ENCODE data around the gene TKFC. TPM values are rescaled to one million over a fixed set of nuclear protein-coding genes. Genes with fewer than 3 reads are reported as not detected.

TKFC gene
- total RNA-seq, 4 donors from 2014 or later, result 9.3 to 24.1 (median 15.5) TPM

DNA sequence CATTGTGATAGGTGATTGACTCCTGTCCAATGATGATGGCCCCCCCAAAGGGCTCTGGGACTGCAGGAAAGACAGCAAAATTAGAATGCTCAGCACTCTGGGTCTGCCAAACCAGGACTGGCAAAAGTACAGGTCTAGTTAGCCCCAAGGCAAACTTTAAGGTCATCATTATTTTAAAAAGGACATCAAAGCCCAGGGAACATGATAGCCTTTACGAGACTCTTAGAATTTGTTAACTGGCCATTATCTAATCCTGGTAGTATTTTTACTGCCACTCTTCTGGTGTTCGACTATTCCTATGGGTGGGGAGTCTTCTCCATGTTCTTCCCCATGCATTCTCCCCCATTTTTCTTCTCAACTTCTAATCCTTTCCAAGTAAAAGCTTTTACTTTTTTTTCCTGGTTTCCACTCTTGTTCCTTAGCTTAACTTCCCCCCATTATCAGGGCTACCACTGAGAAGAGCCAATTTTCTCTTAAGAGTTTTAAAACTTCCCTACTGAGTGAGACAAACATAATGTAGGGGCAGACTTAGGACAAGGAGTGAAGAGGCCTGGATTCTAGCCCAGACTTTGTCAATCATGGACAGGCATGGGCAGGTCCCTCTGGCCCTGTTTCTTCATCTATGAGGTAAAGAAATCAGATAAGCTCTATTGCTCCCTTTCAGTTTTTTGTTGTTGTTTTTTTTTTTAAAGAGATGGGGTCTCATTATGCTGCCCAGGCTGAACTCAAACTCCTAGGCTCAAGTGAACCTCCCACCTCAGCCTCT lies 7.2 kb upstream of the TKFC start:
- no peak for TF ChIP-seq CTCF (IDR thresholded peaks at IDR 0.05; ENCODE audit: low read depth)

DNA sequence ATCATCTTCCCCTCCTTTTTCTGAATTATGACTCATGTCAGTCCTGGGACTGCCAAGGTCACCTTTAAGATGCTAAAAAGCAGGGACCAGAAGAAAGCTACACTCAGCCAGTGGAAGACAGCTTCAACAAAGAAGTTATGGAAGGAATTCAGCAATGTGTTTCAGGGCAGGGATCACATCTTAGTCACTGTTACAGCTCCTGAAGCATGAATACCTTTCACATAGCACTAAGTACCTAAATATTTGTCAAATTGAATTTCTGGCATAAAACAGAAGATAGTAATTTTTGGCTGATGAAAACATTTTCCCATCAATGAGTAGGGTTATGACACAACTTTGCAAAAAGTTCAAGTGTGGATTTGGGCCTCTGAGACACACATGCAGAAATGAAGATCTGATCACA lies 5.4 kb upstream of the TKFC start:
- no peak for TF ChIP-seq CTCF (IDR thresholded peaks at IDR 0.05; ENCODE audit: low read depth)

GRCh38 chr11:61328351-61328750 lies 4.7 kb upstream of the TKFC start:
- TF ChIP-seq CTCF (IDR thresholded peaks at IDR 0.05; ENCODE audit: low read depth), result no peak

- no peak for TF ChIP-seq CTCF (IDR thresholded peaks at IDR 0.05; ENCODE audit: low read depth)
These were observed 3.2 kb upstream of the TKFC start for GRCh38 chr11:61329871-61330270.

GRCh38 chr11:61331651-61332050 lies 1.4 kb upstream of the TKFC start:
- no peak for TF ChIP-seq CTCF (IDR thresholded peaks at IDR 0.05; ENCODE audit: low read depth)

GRCh38 chr11:61332281-61332796 lies 689 bp upstream of the TKFC start:
- TF ChIP-seq CTCF (IDR thresholded peaks at IDR 0.05; ENCODE audit: low read depth), result no peak

- TF ChIP-seq CTCF (IDR thresholded peaks at IDR 0.05; ENCODE audit: low read depth), result no peak
These were observed 764 bp downstream of the TKFC start for GRCh38 chr11:61333550-61334433.
